ENCODE results near the gene LPIN1. TPM values are rescaled to one million over a fixed set of nuclear protein-coding genes. Genes with fewer than 3 reads are reported as not detected.

The LPIN1 gene
- total RNA-seq, 3 donors from 2014 or later, result 78.6 to 106 (median 82.6) TPM

GRCh38 chr2:11744631-11745394 lies 1.6 kb upstream of the LPIN1 start:
- Histone ChIP-seq H3K27ac (peak overlapping the region; percentile 77 to 82), H3K36me3 (no peaks in the 10 kb centered on the region), H3K27me3 (no peaks in the 10 kb centered on the region), H3K4me1 (peaks cover 0 to 18% of the 10 kb centered on the region in 2 donors), H3K4me3 (peak overlapping the region in 1 of 3 donors; percentile 43), H3K9me3 (no peaks in the 10 kb centered on the region)
- intact Hi-C loops (cut with DNase I; ENCODE audit: low total_unique reads), result no loop called here
- no peak for TF ChIP-seq POLR2A (IDR thresholded peaks at IDR 0.05)
- peak in 2 of 3 donors; percentile 11 for TF ChIP-seq CTCF (IDR thresholded peaks at IDR 0.05)
- DNase-seq (ENCODE audit: low spot score in 2 of 2), result no peak

- Histone ChIP-seq H3K4me3 (peak overlapping the region; percentile 60 to 94 (median 86)), H3K9me3 (no peaks in the 10 kb centered on the region), H3K4me1 (peaks cover 3 to 27% of the 10 kb centered on the region in 2 donors), H3K27me3 (no peaks in the 10 kb centered on the region), H3K27ac (peak overlapping the region; percentile 91 to 95), H3K36me3 (no peaks in the 10 kb centered on the region)
- no peak for TF ChIP-seq POLR2A (IDR thresholded peaks at IDR 0.05)
- TF ChIP-seq CTCF (IDR thresholded peaks at IDR 0.05), result no peak
- no peak for TF ChIP-seq POLR2AphosphoS5 (IDR thresholded peaks at IDR 0.05)
- intact Hi-C loops (cut with DNase I; ENCODE audit: low total_unique reads), result no loop called here
- DNase-seq (ENCODE audit: low spot score in 2 of 2), result no peak
Measured at GRCh38 chr2:11745613-11746375, 638 bp upstream of the LPIN1 start.

GRCh38 chr2:11746807-11747459 lies 501 bp downstream of the LPIN1 start:
- peaks cover 3 to 27% of the 10 kb centered on the region in 2 donors for H3K4me1 ChIP-seq
- H3K4me3 ChIP-seq, result peak overlapping the region; percentile 60 to 94 (median 86)
- no peaks in the 10 kb centered on the region for H3K9me3 ChIP-seq
- H3K27me3 ChIP-seq, result no peaks in the 10 kb centered on the region
- TF ChIP-seq CTCF (IDR thresholded peaks at IDR 0.05) (peak in 1 of 3 donors; percentile 21), POLR2AphosphoS5 (IDR thresholded peaks at IDR 0.05) (no peak), POLR2A (IDR thresholded peaks at IDR 0.05) (no peak)
- peak overlapping the region; percentile 91 to 95 for H3K27ac ChIP-seq
- no peak for DNase-seq (ENCODE audit: low spot score in 2 of 2)
- intact Hi-C loops (cut with DNase I; ENCODE audit: low total_unique reads), result no loop called here
- H3K36me3 ChIP-seq, result no peaks in the 10 kb centered on the region

GRCh38 chr2:11748018-11748860 lies 1.8 kb downstream of the LPIN1 start:
- no peaks in the 10 kb centered on the region for H3K9me3 ChIP-seq
- TF ChIP-seq CTCF (IDR thresholded peaks at IDR 0.05) (no peak), POLR2AphosphoS5 (IDR thresholded peaks at IDR 0.05) (no peak), POLR2A (IDR thresholded peaks at IDR 0.05) (no peak)
- no peak for DNase-seq (ENCODE audit: low spot score in 2 of 2)
- H3K4me3 ChIP-seq, result peak overlapping the region; percentile 60 to 94 (median 86)
- intact Hi-C loops (cut with DNase I; ENCODE audit: low total_unique reads), result no loop called here
- no peaks in the 10 kb centered on the region for H3K27me3 ChIP-seq
- H3K27ac ChIP-seq, result peak overlapping the region; percentile 86
- peaks cover 3 to 30% of the 10 kb centered on the region in 2 donors for H3K4me1 ChIP-seq
- no peaks in the 10 kb centered on the region for H3K36me3 ChIP-seq

Data from breast epithelium (tissue), 4 donors.